ENCODE measurements around the gene COQ10A.
"Not testable (repeated sequence)": the region's sequence is repeated elsewhere in the genome, so short reads cannot be mapped to it uniquely, and the experiment has no call there.

Gene COQ10A

GRCh38 chr12:56242986-56243385, 23.8 kb upstream of the COQ10A start:
- in situ Hi-C loops (cut with MboI; ENCODE audit: low sequenced_read_pairs) = no loop called here

DNA sequence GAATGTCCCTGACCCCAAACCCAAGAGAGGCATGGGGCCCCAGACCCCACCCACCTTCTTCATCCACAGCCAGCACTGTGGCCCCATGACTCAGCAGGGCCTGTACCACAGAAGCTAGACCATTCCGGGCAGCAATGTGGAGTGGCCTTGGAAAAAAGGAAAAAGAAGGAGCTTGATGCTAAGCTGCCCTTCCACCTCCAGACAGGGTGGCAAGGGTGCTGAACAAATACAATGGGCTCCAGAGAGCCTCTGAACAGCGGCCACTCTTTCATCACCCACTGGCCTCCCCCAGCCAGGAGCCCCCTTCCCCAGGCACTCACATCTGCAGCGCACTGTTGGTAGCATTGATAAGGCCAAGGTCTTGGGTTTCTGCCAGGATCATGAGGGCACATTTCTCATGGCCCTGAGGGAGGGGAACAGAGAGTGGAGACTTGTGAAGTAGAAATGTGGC, 23.0 kb upstream of the COQ10A start:
- in situ Hi-C loops (cut with MboI; ENCODE audit: low sequenced_read_pairs) = no loop called here

DNA sequence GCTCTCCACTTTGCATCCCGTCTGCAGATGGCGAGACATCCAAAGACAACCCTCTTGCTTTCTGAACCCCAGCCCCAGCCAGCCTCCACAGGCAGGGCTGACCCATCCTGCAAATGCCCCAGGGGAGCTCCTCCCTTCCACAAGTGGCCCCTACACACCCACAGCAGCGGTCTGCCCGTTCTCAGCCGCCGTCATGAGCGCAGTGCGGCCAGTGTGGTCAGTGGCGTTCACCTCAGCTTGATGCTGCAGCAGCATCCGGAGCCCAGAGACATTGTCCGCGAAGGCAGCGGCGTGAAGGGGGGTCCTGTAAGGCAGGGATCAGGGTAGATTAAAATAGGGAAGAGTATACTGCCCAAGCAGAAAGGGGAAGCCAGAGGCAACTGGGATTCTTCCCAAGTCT, 22.2 kb upstream of the COQ10A start:
- in situ Hi-C loops (cut with MboI; ENCODE audit: low sequenced_read_pairs) = no loop called here

DNA sequence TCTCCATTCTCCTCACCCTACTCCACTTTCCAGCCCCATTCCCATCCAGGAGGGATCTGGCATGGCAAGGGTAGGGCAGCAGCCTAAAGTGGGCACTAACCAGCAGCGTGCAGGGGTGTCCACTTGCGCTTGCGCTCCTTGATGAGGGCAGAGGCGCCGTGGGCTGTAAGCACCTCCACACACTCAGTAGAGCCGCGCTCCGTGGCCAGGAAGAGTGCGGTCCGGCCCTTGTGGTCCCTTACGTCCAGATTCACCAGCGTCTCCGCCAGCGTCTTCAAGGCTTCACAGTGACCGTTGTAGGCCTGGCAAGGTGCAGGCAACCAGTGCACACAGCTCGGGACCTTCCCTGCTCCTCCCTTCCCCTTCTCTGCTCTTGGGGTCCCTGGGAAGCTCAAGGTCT, 18.8 kb upstream of the COQ10A start:
- in situ Hi-C loops (cut with MboI; ENCODE audit: low sequenced_read_pairs) = no loop called here

- in situ Hi-C loops (cut with MboI; ENCODE audit: low sequenced_read_pairs) = no loop called here
Observed at GRCh38 chr12:56248711-56249110, 18.0 kb upstream of the COQ10A start.

DNA sequence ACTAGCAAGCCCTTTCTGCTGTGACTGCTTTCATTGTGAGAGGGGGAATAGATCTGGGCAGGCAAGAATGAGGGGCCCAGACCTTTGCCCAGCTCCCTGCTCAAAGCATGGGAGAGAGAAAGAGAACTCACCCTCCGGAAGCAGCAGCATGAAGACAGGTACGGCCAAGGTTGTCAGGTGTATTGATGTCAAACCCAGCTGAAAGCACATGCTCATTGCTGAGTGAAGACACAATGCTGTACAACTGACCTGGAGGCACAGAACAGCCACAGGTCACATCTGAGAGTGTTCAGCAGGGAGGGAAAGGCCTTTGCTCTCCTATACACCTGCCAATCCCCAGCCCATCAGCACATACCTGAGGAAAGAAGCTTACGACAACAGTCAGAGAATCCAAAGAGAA, 14.1 kb upstream of the COQ10A start:
- in situ Hi-C loops (cut with MboI; ENCODE audit: low sequenced_read_pairs) = no loop called here

DNA sequence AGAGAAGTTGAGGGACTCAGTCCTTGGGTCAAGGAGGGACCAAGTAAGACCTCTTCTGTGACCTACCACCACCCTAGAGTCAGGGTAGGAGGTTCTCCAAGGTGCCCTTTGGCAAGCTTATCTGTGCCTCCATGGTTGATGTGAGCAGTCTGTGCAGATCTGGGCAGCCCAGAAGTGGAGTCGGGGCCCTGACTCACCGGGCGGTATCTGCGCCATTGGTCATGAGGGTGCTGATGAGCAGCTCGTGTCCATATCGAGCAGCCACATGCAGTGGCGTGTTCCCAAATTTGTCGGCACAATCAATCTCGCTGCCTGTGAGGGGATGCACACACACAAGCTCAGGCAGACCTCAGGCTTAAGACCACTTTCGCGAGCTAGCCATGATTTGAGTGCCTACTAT, 13.7 kb upstream of the COQ10A start:
- in situ Hi-C loops (cut with MboI; ENCODE audit: low sequenced_read_pairs) = no loop called here

DNA sequence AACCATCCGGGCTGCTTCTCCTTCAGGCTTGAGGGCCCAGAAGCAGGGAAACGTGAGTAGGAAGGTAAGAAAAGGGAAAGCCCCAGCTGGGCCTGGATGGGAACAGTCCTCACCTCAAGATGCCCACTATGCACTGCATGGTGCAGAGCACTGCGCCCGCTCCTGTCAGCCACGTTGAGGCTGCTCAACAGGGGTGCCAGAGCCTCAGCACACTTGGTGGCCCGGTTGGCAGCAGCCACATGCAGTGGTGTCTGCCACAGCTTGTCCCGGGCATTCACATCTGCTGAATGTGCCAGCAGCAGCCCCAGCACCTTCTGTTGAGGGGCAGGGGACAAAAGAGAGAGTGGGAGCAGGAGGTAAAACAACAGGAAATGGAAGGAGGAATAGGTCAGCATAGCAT, 11.1 kb upstream of the COQ10A start:
- in situ Hi-C loops (cut with MboI; ENCODE audit: low sequenced_read_pairs) = no loop called here

GRCh38 chr12:56256326-56256960, 10.3 kb upstream of the COQ10A start:
- in situ Hi-C loops (cut with MboI; ENCODE audit: low sequenced_read_pairs) = no loop called here

- in situ Hi-C loops (cut with MboI; ENCODE audit: low sequenced_read_pairs) = no loop called here
Observed at GRCh38 chr12:56257071-56257470, 9.7 kb upstream of the COQ10A start.

GRCh38 chr12:56257491-56258067, 9.2 kb upstream of the COQ10A start:
- in situ Hi-C loops (cut with MboI; ENCODE audit: low sequenced_read_pairs) = no loop called here

DNA sequence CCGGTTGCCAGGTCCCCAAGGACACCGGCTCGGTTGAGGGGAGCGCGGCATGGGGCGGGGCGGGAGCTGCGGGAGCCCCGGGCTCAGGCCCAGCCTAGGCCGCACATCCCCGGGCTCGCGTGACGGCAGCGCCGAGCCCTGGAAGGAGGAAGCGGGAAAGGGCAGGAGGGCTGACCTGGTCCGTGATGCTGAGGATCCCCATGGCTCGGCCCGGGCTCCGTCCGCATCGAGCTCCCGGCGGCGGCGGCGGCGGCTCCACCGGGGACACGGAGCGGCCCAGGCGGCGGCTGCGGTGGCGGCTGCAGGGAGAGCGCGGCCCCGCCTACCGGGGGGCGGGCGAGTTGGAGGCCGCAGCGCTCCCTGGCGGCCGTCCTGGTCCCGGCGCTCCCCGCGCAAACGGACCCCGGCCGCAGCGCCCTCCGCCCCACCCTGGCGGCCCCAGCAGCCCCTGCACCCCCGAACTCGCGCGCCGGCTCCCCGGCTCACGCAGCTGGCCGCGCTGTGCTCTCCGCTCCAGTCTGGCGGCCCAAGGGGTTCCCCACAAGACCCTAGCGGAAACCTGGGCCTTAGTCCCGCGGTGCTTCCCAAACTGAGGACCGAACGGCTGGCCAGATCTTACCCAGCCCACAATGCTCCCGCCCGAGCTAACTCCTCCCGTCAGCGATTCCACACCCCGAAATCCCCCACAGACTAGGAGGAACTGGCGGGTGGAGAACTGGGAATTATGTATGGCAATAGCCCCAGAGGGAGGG, 8.5 kb upstream of the COQ10A start, which contains the start of gene ANKRD52:
TSS of gene ANKRD52 (minus strand) at position 317 of the 752 bp plus-strand sequence. CDS start at position 202, 115 bp downstream.
- in situ Hi-C loops (cut with MboI; ENCODE audit: low sequenced_read_pairs) = no loop called here

DNA sequence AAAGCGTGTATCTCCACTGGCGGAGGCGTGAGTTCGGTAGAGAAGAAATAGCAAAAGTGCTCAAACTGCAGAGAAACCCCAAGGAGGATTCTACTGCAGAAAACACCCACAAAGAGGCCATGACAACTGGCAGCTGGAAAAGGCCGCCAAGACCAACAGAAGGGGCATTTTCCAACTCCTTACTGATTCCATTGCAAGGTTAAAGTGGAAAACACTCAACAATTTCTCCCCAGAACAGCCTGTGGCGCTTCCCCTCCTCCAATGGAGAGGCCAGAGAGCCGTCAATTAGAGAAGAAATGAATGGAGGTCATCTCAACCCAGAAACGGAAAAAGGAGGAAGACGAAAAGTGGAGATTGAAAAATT, 7.9 kb upstream of the COQ10A start:
- in situ Hi-C loops (cut with MboI; ENCODE audit: low sequenced_read_pairs) = no loop called here

GRCh38 chr12:56260380-56260779, 6.4 kb upstream of the COQ10A start:
- in situ Hi-C loops (cut with MboI; ENCODE audit: low sequenced_read_pairs) = no loop called here

- in situ Hi-C loops (cut with MboI; ENCODE audit: low sequenced_read_pairs) = no loop called here
Observed at GRCh38 chr12:56260921-56261320, 5.8 kb upstream of the COQ10A start.

GRCh38 chr12:56261503-56262232, 5.1 kb upstream of the COQ10A start:
- in situ Hi-C loops (cut with MboI; ENCODE audit: low sequenced_read_pairs) = no loop called here

DNA sequence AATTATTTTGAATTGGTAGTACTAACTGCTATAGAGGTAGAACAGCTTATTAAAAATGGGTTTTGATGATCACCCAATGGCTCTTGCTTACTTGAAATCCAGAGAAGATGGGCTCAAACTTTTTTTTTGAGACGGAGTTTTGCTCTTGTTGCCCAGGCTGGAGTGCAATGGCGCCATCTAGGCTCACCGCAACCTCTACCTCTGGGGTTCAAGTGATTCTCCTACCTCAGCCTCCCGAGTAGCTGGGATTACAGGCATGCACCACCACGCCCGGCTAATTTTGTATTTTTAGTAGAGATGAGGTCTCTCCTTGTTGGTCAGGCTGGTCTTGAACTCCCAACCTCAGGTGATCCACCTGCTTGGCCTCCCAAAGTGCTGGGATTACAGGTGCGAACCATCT, 3.8 kb upstream of the COQ10A start:
- in situ Hi-C loops (cut with MboI; ENCODE audit: low sequenced_read_pairs) = not testable (repeated sequence)

GRCh38 chr12:56266068-56266692, 562 bp upstream of the COQ10A start:
- in situ Hi-C loops (cut with MboI; ENCODE audit: low sequenced_read_pairs) = not testable (repeated sequence)

GRCh38 chr12:56267443-56268071, 815 bp downstream of the COQ10A start:
- in situ Hi-C loops (cut with MboI; ENCODE audit: low sequenced_read_pairs) = no loop called here

DNA sequence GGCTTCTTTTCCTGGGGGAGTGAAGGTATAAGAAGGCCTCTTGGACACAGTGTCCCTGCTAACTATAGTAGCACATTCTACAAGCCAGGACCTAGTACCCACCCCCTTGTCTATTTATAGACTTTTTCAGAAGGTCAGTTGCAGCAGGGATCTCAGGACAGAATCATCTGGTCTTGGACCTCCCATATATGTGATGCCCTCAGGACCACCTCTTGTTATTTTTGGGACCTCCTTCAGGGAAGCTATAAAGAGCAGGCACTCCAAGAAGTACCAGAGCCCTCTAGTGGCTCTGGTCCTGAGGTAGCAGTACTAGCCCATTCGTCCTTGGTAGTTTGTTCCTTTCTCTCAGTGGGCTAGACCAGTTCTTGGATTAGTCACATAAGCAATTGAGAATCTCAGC, 4.3 kb downstream of the COQ10A start:
- in situ Hi-C loops (cut with MboI; ENCODE audit: low sequenced_read_pairs) = no loop called here

GRCh38 chr12:56272468-56272867, 5.7 kb downstream of the COQ10A start:
- in situ Hi-C loops (cut with MboI; ENCODE audit: low sequenced_read_pairs) = not testable (repeated sequence)
